H9 (cell line): ENCODE measurements around the gene C12orf56. TPM values are rescaled to one million over a fixed set of nuclear protein-coding genes. Genes with fewer than 3 reads are reported as not detected.

Source experiments
- DNase-seq: peaks from one replicate; pipeline ENCODE4 v3.0.0-alpha.2; 2017
- H2AFZ ChIP-seq: one replicate; pipeline ENCODE4 v1.6.1; 2013; ENCODE audit warnings: mild to moderate bottlenecking, low read length, control low read depth, moderate library complexity
- H2AK5ac ChIP-seq: 2 replicates; pipeline ENCODE4 v1.6.1; 2013; ENCODE audit warnings: low read length, control low read depth, mixed read lengths; ENCODE audit not compliant: insufficient read length
- H2BK120ac ChIP-seq: one replicate; pipeline ENCODE4 v1.6.1; 2013; ENCODE audit warnings: low read depth, mild to moderate bottlenecking, low read length, control low read depth, inconsistent platforms; ENCODE audit not compliant: poor library complexity, severe bottlenecking
- H2BK12ac ChIP-seq: 2 replicates; pipeline ENCODE4 v1.6.1; 2013; ENCODE audit warnings: low read length, control low read depth, mixed read lengths, low read depth; ENCODE audit not compliant: insufficient read length
- H2BK15ac ChIP-seq: 2 replicates; pipeline ENCODE4 v1.6.1; 2013; ENCODE audit warnings: low read depth, low read length, control low read depth
- H2BK20ac ChIP-seq: one replicate; pipeline ENCODE4 v1.6.1; 2013; ENCODE audit warnings: low read depth, mild to moderate bottlenecking, low read length, control low read depth, inconsistent platforms; ENCODE audit not compliant: poor library complexity, severe bottlenecking
- H2BK5ac ChIP-seq: 2 replicates; pipeline ENCODE4 v1.6.1; 2013; ENCODE audit warnings: low read length, control low read depth, mixed read lengths; ENCODE audit not compliant: insufficient read length
- H3K14ac ChIP-seq: 2 replicates; pipeline ENCODE4 v1.6.1; 2013; ENCODE audit warnings: low read length, control low read depth; ENCODE audit not compliant: insufficient read depth
- H3K18ac ChIP-seq: 2 replicates; pipeline ENCODE4 v1.6.1; 2013; ENCODE audit warnings: low read depth, mild to moderate bottlenecking, mixed read lengths, low read length, control low read depth; ENCODE audit not compliant: insufficient read length
- H3K23ac ChIP-seq: 2 replicates; pipeline ENCODE4 v1.6.1; 2013; ENCODE audit warnings: low read length, control low read depth, mixed read lengths, low read depth; ENCODE audit not compliant: insufficient read length
- H3K23me2 ChIP-seq: 2 replicates; pipeline ENCODE4 v1.6.1; 2013; ENCODE audit warnings: low read depth, mild to moderate bottlenecking, mixed read lengths, low read length, control low read depth; ENCODE audit not compliant: insufficient read length, poor library complexity, severe bottlenecking
- H3K27ac ChIP-seq: 2 replicates; pipeline ENCODE4 v1.5.1; 2013; ENCODE audit warnings: low read length, control low read depth, mixed read lengths, low read depth; ENCODE audit not compliant: insufficient read length
- H3K27me3 ChIP-seq: 2 replicates; pipeline ENCODE4 v1.6.1; 2013; ENCODE audit warnings: low read length, control low read depth, inconsistent platforms; ENCODE audit not compliant: insufficient read depth
- H3K4ac ChIP-seq: 2 replicates; pipeline ENCODE4 v1.6.1; 2013; ENCODE audit warnings: low read depth, mild to moderate bottlenecking, control low read depth, inconsistent platforms, low read length, moderate library complexity
- H3K4me1 ChIP-seq: 2 replicates; pipeline ENCODE4 v1.6.1; 2013; ENCODE audit warnings: low read length, control low read depth, inconsistent platforms; ENCODE audit not compliant: insufficient read depth
- H3K4me2 ChIP-seq: 2 replicates; pipeline ENCODE4 v1.6.1; 2013; ENCODE audit warnings: low read length, control low read depth, mixed read lengths; ENCODE audit not compliant: insufficient read length, insufficient read depth
- H3K56ac ChIP-seq: 2 replicates; pipeline ENCODE4 v1.6.1; 2013; ENCODE audit warnings: low read depth, mild to moderate bottlenecking, mixed read lengths, low read length, control low read depth; ENCODE audit not compliant: insufficient read length
- H3K79me1 ChIP-seq: 2 replicates; pipeline ENCODE4 v1.6.1; 2013; ENCODE audit warnings: low read depth, mild to moderate bottlenecking, moderate library complexity, low read length, control low read depth, inconsistent platforms; ENCODE audit not compliant: insufficient read depth, poor library complexity, severe bottlenecking
- H3K79me2 ChIP-seq: 2 replicates; pipeline ENCODE4 v1.6.1; 2013; ENCODE audit warnings: low read length, control low read depth, inconsistent platforms; ENCODE audit not compliant: insufficient read depth
- H3K9ac ChIP-seq: 2 replicates; pipeline ENCODE4 v1.6.1; 2013; ENCODE audit warnings: low read length, control low read depth, mixed read lengths; ENCODE audit not compliant: insufficient read length; ENCODE audit errors: extremely low read depth
- H3K9me3 ChIP-seq: one replicate; pipeline ENCODE4 v1.6.1; 2013; ENCODE audit warnings: low read depth, low read length, inconsistent platforms; ENCODE audit not compliant: control insufficient read depth
- H3T11ph ChIP-seq: one replicate; pipeline ENCODE4 v1.6.1; 2013; ENCODE audit warnings: mild to moderate bottlenecking, low read length, control low read depth, inconsistent platforms
- H4K20me1 ChIP-seq: one replicate; pipeline ENCODE4 v1.6.1; 2013; ENCODE audit not compliant: control insufficient read depth, insufficient read length, insufficient read depth
- H4K5ac ChIP-seq: 2 replicates; pipeline ENCODE4 v1.6.1; 2013; ENCODE audit warnings: low read depth, mild to moderate bottlenecking, mixed read lengths, low read length, control low read depth; ENCODE audit not compliant: insufficient read length
- H4K8ac ChIP-seq: replicated peaks from 2 replicates; pipeline ENCODE4 v1.6.1; 2013; ENCODE audit warnings: low read length, control low read depth, mixed read lengths, low read depth; ENCODE audit not compliant: insufficient read length
- H4K91ac ChIP-seq: 2 replicates; pipeline ENCODE4 v1.6.1; 2013; ENCODE audit warnings: low read depth, mild to moderate bottlenecking, moderate library complexity, mixed read lengths, low read length, control low read depth; ENCODE audit not compliant: insufficient read length
- H3K27ac Mint-ChIP-seq, 3 experiments: 2 replicates in 2 of 3; 3 replicates in 1 of 3; pipeline ENCODE4 v1.8.0; 2020 to 2021; ENCODE audit warnings: mixed read lengths in 3 of 3, mild to moderate bottlenecking in 1 of 3, moderate library complexity in 1 of 3
- H3K27me3 Mint-ChIP-seq: 2 replicates; pipeline ENCODE4 v1.8.0; 2021; ENCODE audit warnings: low read depth, mild to moderate bottlenecking, moderate library complexity, mixed read lengths
- H3K36me3 Mint-ChIP-seq, 3 experiments: 2 replicates in 2 of 3; 3 replicates in 1 of 3; pipeline ENCODE4 v1.8.0; 2020 to 2021; ENCODE audit warnings: low read depth in 3 of 3, mixed read lengths in 3 of 3; ENCODE audit not compliant: insufficient read depth in 1 of 3
- H3K4me1 Mint-ChIP-seq, 2 experiments: 2 replicates each; pipeline ENCODE4 v1.8.0; 2020; ENCODE audit warnings: mixed read lengths in 2 of 2
- H3K4me3 Mint-ChIP-seq, 2 experiments: 2 replicates in 1 of 2; 3 replicates in 1 of 2; pipeline ENCODE4 v1.8.0; 2020 to 2021; ENCODE audit warnings: mild to moderate bottlenecking in 2 of 2, mixed read lengths in 2 of 2, moderate library complexity in 1 of 2
- H3K9me3 Mint-ChIP-seq, 2 experiments: 2 replicates in 1 of 2; 3 replicates in 1 of 2; pipeline ENCODE4 v1.8.0; 2020; ENCODE audit warnings: mild to moderate bottlenecking in 2 of 2, mixed read lengths in 2 of 2, moderate library complexity in 1 of 2
- CTCF ChIP-seq: fragments of 200-600 bp; sonication (generic); conservative IDR thresholded peaks from 3 replicates; pipeline ENCODE4 v1.8.0; 2021; ENCODE audit warnings: antibody characterized with exemption, mild to moderate bottlenecking
- WGBS: extraction: QIAGEN DNeasy Blood & Tissue Kit; methylation state at CpG from one replicate; pipeline ENCODE4 v1.1.7; 2013; ENCODE audit warnings: missing lambda C conversion rate, low lambda C conversion rate, mixed read lengths; ENCODE audit not compliant: insufficient read length; ENCODE audit errors: extremely low coverage; 5-methylcytosine and 5-hydroxymethylcytosine counted together
- total RNA-seq: library from RNA; stranded (reverse); gene quantifications from 2 replicates; pipeline ENCODE4 v1.2.1, GENCODE V29; 2021

C12orf56 gene
- total RNA-seq, 1 experiment from 2014 or later, result 2.2 TPM

- H3T11ph ChIP-seq, result no peak overlapping the region
- H3K79me2 ChIP-seq, result no peaks in the 10 kb centered on the region
- H3K4ac ChIP-seq, result no peak overlapping the region
- H4K20me1 ChIP-seq, result no peaks in the 10 kb centered on the region
- no peak overlapping the region for H2BK20ac ChIP-seq
- no peak overlapping the region for H4K91ac ChIP-seq
- no peak overlapping the region for H2BK5ac ChIP-seq
- no peak for DNase-seq
- no peaks in the 10 kb centered on the region for H3K4me1 ChIP-seq
- Mint-ChIP-seq H3K27me3 (no peaks in the 10 kb centered on the region; the same call in 1 of the 2 replicates), H3K27ac (no peak overlapping the region), H3K9me3 (no peaks in the 10 kb centered on the region), H3K36me3 (peaks cover 46 to 89% (median 81%) of the 10 kb centered on the region in 3 experiments), H3K4me1 (no peaks in the 10 kb centered on the region), H3K4me3 (no peak overlapping the region)
- no peak for TF ChIP-seq CTCF
- H2BK120ac ChIP-seq, result no peak overlapping the region
- H3K27me3 ChIP-seq, result no peaks in the 10 kb centered on the region
- no peak overlapping the region for H2AFZ ChIP-seq
- no peak overlapping the region for H4K8ac ChIP-seq
- no peak overlapping the region for H2AK5ac ChIP-seq
- H4K5ac ChIP-seq, result no peak overlapping the region
- no peak overlapping the region for H3K27ac ChIP-seq
- no peak overlapping the region for H3K56ac ChIP-seq
- H2BK15ac ChIP-seq, result no peak overlapping the region
- H3K18ac ChIP-seq, result no peak overlapping the region
- no peak overlapping the region for H3K9ac ChIP-seq
- H3K79me1 ChIP-seq, result no peaks in the 10 kb centered on the region
- no peak overlapping the region for H3K23ac ChIP-seq
- no CpG with 5 or more reads among the region's 1 CpG for WGBS
- no peaks in the 10 kb centered on the region for H3K23me2 ChIP-seq
- no peaks in the 10 kb centered on the region for H3K9me3 ChIP-seq
- H2BK12ac ChIP-seq, result no peak overlapping the region
- no peak overlapping the region for H3K4me2 ChIP-seq
- no peak overlapping the region for H3K14ac ChIP-seq
Measured at GRCh38 chr12:64440100-64440499, 49.5 kb upstream of the C12orf56 start.
